Activated naive CD4-positive, alpha-beta T cell treated with anti-CD3 and anti-CD28 coated beads for 36 hours (primary cell): Measurements from ENCODE around the gene ARHGEF11. TPM values are rescaled to one million over a fixed set of nuclear protein-coding genes. Genes with fewer than 3 reads are reported as not detected.
A peak's percentile ranks its signal among the peaks of the same experiment; 100 is the strongest.

ENCODE experiments used
- CTCF ChIA-PET: fragments of 350-600 bp; sonication (Branson Sonifier 250); formaldehyde crosslinking; loops from one replicate; lab custom pipeline; 2021; ENCODE audit warnings: antibody characterized with exemption; lab: Charles Lee
- DNase-seq: peaks from one replicate; pipeline ENCODE4 v3.0.0-alpha.2; 2020
- H3K27ac Mint-ChIP-seq: one replicate; pipeline ENCODE4 v1.8.0; 2021; ENCODE audit warnings: mild to moderate bottlenecking, mixed read lengths
- H3K27me3 Mint-ChIP-seq: one replicate; pipeline ENCODE4 v1.8.0; 2021; ENCODE audit warnings: low read depth, mixed read lengths
- H3K36me3 Mint-ChIP-seq: one replicate; pipeline ENCODE4 v1.8.0; 2021; ENCODE audit warnings: low read depth, mixed read lengths
- H3K4me1 Mint-ChIP-seq: one replicate; pipeline ENCODE4 v1.8.0; 2021; ENCODE audit warnings: low read depth, mixed read lengths
- H3K4me3 Mint-ChIP-seq: one replicate; pipeline ENCODE4 v1.8.0; 2021; ENCODE audit warnings: mild to moderate bottlenecking, moderate library complexity, mixed read lengths
- H3K9me3 Mint-ChIP-seq: one replicate; pipeline ENCODE4 v1.8.0; 2021; ENCODE audit warnings: mixed read lengths
- intact Hi-C: fragments of 100-400 bp; cut with micrococcal nuclease; formaldehyde crosslinking; loops from one replicate; pipeline ENCODE4 v1.15.1; 2023
- total RNA-seq, 2 experiments: library from RNA; stranded (reverse); gene quantifications; one replicate each; pipeline ENCODE4 v1.2.3, GENCODE V29; 2021

Gene ARHGEF11
- total RNA-seq, 2 experiments from 2014 or later: 3.2 to 3.4 TPM

DNA sequence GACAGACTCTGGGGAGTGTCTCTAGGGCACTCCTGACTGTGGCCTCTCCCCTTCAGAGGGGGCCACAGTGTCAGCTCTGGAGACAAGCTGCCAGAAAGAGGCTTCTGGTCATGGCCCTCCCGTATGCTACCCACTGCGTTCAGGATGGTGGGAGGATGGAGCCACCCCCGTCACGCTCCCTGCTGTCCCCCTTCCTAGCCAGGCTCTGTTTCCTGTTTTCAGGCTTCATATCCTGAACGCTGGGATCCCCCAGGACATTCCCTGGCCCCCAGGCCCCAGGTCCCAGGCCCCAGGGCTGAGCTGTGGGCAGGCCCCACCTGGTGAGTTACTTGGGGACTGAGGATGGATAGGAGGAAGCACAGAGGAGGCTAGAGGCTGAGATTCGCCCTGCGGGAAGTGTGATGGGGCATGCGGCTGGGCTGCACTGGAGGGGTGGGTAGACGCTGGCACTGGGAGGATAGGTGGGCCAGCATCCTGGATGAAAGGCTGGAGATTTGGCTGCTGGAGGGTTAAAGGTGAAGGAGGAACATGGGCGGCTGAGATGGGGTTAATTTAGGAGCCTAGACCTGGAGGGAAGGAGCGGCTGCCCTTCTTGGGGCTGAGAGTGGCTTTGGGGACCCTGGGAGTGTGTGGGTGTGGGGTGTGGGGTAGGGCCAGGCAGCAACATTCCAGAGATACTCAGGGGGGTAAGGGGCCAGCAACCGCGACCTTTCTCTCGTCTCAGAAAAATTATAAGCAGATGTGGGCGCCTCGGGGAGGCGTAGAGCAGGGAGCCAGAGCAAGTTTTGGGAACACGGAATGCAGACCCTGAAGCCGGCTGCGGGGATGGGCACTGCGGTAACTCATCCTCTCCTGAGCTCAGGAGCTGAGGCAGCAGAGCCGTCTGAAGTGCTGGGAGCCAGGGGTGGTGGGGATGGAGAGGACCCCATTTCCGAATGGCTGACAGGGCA lies 143.3 kb downstream of the ARHGEF11 start:
- Mint-ChIP-seq H3K4me3 (no peak overlapping the region), H3K9me3 (no peaks in the 10 kb centered on the region), H3K27me3 (peaks cover 5% of the 10 kb centered on the region), H3K36me3 (no peaks in the 10 kb centered on the region), H3K27ac (no peak overlapping the region), H3K4me1 (peaks cover 9% of the 10 kb centered on the region)
- CTCF ChIA-PET: interaction anchor here (1.2 to 1.9 kb wide), 3 partner anchors 9 to 105 kb away, joined by 3 to 9 read pairs (median 4); no protein-coding TSS in a partner anchor
- intact Hi-C loops: no loop called here
- no peak for DNase-seq

DNA sequence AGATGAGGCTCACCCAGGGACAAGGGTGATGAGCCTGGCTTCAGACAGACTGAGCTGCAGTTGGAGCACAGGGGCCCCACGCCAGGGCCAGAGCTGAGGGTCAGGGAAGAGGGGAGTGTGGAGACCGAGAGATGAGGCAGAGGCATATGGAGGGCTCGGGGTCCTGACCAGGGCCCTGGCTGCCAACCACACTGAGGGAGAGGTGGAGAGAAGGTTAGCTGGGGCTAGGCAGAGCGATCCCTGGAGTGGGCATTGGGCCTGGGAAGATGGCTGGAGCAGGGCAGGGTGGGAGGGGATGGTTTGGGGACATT lies 144.0 kb downstream of the ARHGEF11 start:
- Mint-ChIP-seq H3K4me3 (no peak overlapping the region), H3K36me3 (no peaks in the 10 kb centered on the region), H3K27ac (no peak overlapping the region), H3K9me3 (no peaks in the 10 kb centered on the region), H3K27me3 (peaks cover 5% of the 10 kb centered on the region), H3K4me1 (peaks cover 9% of the 10 kb centered on the region)
- intact Hi-C loops: no loop called here
- CTCF ChIA-PET: interaction anchor here (1.2 to 1.9 kb wide), 2 partner anchors 10 to 105 kb away, joined by 3 to 9 read pairs; no protein-coding TSS in a partner anchor
- no peak for DNase-seq

DNA sequence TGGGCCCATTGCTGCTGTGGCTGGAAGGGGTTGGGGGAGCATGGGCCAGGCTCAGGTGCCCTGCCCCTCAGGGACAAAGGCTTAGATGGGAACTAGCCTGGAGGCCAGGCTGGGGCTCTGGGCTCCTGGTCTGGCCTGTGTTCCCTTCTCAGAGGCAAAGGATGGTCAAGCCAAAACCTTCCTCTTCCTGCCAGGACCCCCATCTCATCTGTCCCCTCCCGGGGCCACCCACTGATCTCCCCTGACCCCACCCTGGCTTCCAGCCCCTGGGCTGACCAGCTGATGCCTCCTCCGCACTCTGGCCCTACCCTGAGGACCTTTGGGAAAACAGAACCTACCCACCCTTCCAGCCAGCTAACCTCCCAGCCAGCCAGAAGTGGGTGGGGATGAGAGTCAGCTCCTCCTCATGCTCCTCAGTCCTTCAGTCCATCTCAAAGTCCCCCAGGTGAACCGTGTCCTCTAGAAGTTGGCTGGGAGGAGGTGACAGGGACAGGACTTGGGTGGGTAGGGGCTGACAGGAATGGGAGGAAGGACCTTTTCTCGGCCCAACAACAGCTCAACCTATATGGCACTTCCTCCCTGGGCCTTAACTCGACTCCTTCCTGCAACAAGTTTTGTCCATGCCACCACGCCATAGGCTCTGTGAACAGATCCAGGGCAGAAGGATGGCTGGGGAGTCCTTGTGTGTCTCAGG lies 144.5 kb downstream of the ARHGEF11 start:
- CTCF ChIA-PET: interaction anchor here (1.2 to 1.9 kb wide), 2 partner anchors 10 to 104 kb away, joined by 3 to 9 read pairs; no protein-coding TSS in a partner anchor
- Mint-ChIP-seq H3K9me3 (no peaks in the 10 kb centered on the region), H3K27ac (no peak overlapping the region), H3K4me3 (no peak overlapping the region), H3K4me1 (peaks cover 9% of the 10 kb centered on the region), H3K27me3 (peaks cover 5% of the 10 kb centered on the region), H3K36me3 (no peaks in the 10 kb centered on the region)
- intact Hi-C loops: no loop called here
- DNase-seq: no peak

DNA sequence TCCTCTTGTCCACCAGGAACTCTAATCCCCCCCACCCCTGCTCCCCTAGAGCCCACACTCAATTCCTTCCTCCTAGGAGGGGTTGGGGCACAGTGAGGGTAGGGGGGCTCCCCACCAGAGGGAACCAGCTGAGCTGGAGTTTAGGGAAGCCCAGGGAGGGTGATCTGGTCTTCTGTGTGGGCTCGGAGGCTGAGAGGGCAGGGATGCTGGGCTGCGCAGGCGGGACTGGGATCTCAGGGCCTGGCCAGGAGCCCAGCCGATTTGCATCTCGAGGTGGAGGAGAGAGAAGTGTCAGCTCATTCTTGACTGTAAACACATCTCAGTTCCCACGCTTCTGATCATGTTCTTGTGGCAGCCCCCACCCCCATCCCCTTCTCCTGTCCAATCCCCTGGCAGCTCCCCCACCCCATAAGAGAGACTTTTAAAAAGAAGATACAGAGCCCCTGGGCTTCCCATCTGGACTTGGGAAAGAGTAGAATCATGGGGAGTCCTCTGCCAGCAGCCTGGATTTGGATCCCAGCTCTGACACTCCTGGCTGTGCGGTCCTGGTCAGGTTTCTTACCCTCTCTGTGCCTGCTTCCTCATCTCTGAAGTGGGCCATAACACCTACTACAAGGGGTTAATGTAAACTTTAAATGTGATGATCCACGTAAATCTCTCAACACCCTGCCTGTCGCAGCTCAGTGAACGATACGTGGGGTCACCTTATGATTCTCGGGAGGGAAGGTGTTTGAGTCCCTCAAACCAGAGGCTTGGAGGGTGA lies 145.4 kb downstream of the ARHGEF11 start:
- Mint-ChIP-seq H3K4me3 (no peak overlapping the region), H3K27me3 (peaks cover 8% of the 10 kb centered on the region), H3K36me3 (no peaks in the 10 kb centered on the region), H3K4me1 (peaks cover 9% of the 10 kb centered on the region), H3K9me3 (no peaks in the 10 kb centered on the region), H3K27ac (no peak overlapping the region)
- DNase-seq: no peak
- CTCF ChIA-PET: interaction anchor here (0.6 to 1.9 kb wide), 3 partner anchors 11 to 16 kb away, joined by 3 to 9 read pairs (median 4); no protein-coding TSS in a partner anchor
- intact Hi-C loops: loop anchor here (10.0 kb wide), 1 partner anchor 175 kb away; no protein-coding TSS in a partner anchor

DNA sequence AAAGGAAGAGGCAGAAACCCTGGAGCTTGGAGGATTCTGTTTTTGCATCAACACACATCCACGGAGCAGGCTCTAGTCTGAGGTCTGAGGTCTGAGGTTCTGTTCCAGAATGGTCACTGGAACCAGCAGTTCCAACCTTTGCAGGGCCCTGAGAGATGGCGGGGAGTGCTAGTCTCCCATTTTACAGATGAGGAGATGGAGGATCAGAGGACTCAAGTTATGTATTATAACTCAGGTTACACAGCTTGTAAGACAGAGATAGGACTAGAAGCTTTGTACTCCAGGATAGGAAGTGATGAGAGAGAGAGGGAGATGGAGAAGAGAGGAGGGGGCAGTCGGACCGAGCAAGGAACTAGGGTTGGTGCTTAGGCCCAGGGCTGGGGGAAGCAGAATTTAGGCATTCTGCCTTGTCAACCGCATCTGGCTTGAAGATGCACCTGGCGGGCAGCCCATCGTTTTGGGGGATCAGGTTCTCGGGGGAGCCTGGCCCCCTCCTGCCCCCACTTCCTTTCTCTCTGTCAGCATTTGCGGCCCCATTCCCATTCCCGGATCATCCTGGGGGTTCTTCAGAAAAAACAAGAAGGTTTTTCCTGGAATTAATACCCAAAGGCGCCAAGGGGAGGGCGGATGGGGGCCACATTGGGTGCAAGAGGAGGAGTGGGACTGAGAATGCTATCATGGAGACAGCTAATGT lies 146.4 kb downstream of the ARHGEF11 start:
- CTCF ChIA-PET: interaction anchor here (0.6 to 1.7 kb wide), 9 partner anchors 10 to 173 kb away, joined by 3 to 5 read pairs (median 4); partner anchors contain the start of gene NTRK1
- intact Hi-C loops: loop anchor here (10.0 kb wide), 1 partner anchor 176 kb away; no protein-coding TSS in a partner anchor

DNA sequence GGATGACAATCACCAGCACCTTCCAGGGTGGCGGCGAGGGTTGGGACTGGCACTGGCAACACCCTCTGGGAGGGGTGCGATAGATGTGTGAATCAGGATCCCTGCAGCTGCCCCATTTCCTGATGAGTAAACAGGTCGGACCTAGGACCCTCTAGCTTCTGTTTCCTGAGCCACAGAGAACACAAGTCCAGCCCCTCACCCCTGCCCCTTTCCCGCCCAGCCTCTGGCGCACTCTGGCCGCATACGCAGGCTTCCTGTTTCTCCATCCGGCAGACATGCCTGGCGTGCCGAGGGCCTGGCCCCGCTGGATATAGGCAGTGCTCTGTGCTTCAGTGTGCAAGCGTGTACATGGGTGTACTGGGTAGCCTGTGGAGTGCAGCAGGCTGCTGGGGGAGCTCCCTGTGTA lies 147.4 kb downstream of the ARHGEF11 start:
- H3K27me3 Mint-ChIP-seq: peaks cover 20% of the 10 kb centered on the region
- intact Hi-C loops: loop anchor here (10.0 kb wide), 1 partner anchor 177 kb away; no protein-coding TSS in a partner anchor

More for the DNA sequence above, 146.4 kb downstream of the ARHGEF11 start:
- DNase-seq: no peak
- Mint-ChIP-seq H3K4me1 (peaks cover 9% of the 10 kb centered on the region), H3K4me3 (no peak overlapping the region), H3K9me3 (no peaks in the 10 kb centered on the region), H3K36me3 (no peaks in the 10 kb centered on the region), H3K27me3 (peaks cover 14% of the 10 kb centered on the region), H3K27ac (no peak overlapping the region)

DNA sequence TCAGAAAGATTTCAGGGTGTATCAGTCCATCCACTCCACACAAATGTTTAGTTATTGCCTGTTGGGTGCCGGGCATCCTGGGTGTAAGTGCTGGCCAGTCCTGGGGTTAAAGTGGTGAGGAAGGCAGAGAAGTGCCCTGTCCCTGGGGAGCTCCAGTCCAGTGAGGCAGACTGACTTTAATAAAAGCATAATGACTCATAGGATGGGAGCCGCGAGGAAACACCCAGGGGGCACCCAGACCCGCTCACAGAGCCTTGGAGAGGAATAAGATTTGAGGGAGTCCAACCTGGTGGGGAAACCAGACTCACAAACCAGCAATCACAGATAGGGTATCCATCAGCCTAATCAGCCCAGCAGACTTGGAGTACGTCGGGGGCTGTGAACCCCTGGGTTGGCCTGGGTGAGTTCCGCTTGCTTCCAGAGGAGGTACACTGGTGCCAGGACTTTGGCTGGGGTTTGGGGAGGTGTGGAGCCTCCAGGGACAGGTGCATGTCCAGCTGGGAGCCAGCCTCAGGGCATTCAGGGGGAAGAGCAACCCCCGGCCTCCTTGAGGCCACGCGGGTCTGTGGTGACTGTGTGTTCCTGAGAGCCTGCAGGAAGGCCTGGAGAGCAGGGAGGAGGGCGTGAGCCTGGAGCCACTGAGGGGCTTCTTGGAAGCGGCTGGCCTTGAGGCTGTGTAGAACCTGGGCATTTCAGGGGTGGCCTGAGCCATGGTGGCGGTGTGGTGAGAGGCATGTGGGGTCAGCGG lies 148.3 kb downstream of the ARHGEF11 start:
- CTCF ChIA-PET: interaction anchor here (1.4 to 1.6 kb wide), 3 partner anchors 8 to 36 kb away, joined by 4 to 5 read pairs (median 5); partner anchors contain the start of gene NTRK1
- intact Hi-C loops: loop anchor here (10.0 kb wide), 1 partner anchor 178 kb away; no protein-coding TSS in a partner anchor
- Mint-ChIP-seq H3K36me3 (no peaks in the 10 kb centered on the region), H3K27me3 (peaks cover 25% of the 10 kb centered on the region), H3K4me1 (peaks cover 16% of the 10 kb centered on the region), H3K4me3 (no peak overlapping the region), H3K27ac (no peak overlapping the region), H3K9me3 (no peaks in the 10 kb centered on the region)
- no peak for DNase-seq

More for the DNA sequence above, 147.4 kb downstream of the ARHGEF11 start:
- Mint-ChIP-seq H3K36me3 (no peaks in the 10 kb centered on the region), H3K9me3 (no peaks in the 10 kb centered on the region), H3K4me1 (peaks cover 11% of the 10 kb centered on the region), H3K4me3 (no peak overlapping the region), H3K27ac (no peak overlapping the region)
- peak; percentile 24 for DNase-seq
- CTCF ChIA-PET: interaction anchor here (0.7 to 1.7 kb wide), 7 partner anchors 9 to 172 kb away, joined by 3 to 5 read pairs (median 4); partner anchors contain the start of gene NTRK1

DNA sequence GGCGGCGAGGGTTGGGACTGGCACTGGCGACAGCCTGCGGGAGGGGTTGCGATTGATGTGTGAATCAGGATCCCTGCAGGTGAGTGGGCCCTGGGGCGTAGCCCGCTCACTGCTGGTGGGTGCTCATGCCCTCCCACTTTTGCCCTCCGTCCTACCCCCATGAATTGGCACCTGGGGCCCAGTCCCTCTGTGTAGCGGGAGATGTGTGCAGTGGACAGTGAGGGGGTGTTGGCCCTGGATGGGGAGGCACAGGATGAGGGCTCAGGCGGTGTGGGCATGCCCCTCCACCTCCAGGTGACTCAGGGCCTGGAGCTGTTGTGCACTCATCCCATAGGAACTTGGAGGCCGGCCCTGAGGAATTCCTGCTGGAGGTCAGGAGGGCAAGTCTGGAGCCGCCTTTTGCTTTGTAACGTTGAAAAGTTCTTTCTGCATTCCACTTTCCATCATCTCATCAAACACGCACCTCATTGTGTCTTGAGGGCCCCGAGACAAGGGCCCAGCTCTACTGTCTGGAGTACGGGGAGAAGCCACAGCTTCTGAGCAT lies 149.0 kb downstream of the ARHGEF11 start:
- intact Hi-C loops: loop anchor here (10.0 kb wide), 1 partner anchor 178 kb away; no protein-coding TSS in a partner anchor
- CTCF ChIA-PET: no interaction called here
- H3K27me3 Mint-ChIP-seq: peaks cover 31% of the 10 kb centered on the region
- no peak overlapping the region for H3K27ac Mint-ChIP-seq
- peaks cover 18% of the 10 kb centered on the region for H3K4me1 Mint-ChIP-seq
- no peak overlapping the region for H3K4me3 Mint-ChIP-seq
- no peaks in the 10 kb centered on the region for H3K9me3 Mint-ChIP-seq
- H3K36me3 Mint-ChIP-seq: no peaks in the 10 kb centered on the region
- DNase-seq: no peak

DNA sequence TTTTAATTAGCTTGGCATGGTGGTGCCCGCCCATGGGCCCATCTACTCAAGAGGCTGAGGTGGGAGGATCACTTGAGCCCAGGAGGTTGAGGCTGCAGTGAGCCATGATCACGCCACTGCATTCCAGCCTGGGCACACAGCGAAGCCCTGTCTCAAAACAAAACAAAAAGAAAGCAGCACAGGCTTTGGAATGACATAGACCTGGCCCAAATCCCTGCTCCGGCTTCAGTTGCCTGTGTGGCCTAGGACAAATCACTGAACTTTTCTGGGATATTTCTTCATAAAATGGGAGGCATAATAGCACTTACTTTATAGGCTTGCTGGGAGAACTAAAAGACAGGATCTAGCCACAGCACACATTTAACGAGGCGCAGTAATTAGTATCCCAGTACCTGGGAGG lies 149.6 kb downstream of the ARHGEF11 start:
- H3K9me3 Mint-ChIP-seq: no peaks in the 10 kb centered on the region
- no peak overlapping the region for H3K4me3 Mint-ChIP-seq
- intact Hi-C loops: loop anchor here (10.0 kb wide), 1 partner anchor 179 kb away; no protein-coding TSS in a partner anchor
- H3K36me3 Mint-ChIP-seq: no peaks in the 10 kb centered on the region
- DNase-seq: no peak
- peaks cover 37% of the 10 kb centered on the region for H3K27me3 Mint-ChIP-seq
- peaks cover 18% of the 10 kb centered on the region for H3K4me1 Mint-ChIP-seq
- H3K27ac Mint-ChIP-seq: no peak overlapping the region
- CTCF ChIA-PET: no interaction called here

DNA sequence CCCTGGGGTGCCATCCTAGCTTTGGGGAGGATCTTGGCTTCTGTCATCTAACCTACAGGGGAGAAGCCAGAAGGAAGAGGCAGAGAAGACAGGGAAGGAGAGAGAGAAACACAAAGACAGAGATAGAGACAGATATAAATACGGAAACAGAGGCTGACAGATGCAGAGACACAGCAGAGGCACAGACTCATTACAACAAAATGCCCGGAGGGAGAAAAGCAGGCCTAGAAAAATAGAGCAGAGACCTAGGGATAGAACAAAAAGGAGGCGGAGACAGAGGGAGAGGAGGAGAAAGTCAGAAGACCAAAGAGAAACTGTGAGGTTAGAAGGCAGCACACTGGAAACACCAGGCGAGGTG lies 150.1 kb downstream of the ARHGEF11 start:
- intact Hi-C loops: loop anchor here (10.0 kb wide), 1 partner anchor 179 kb away; no protein-coding TSS in a partner anchor
- CTCF ChIA-PET: interaction anchor here (1.2 to 6.5 kb wide), 2 partner anchors 31 to 99 kb away, joined by 3 to 79 read pairs; no protein-coding TSS in a partner anchor
- Mint-ChIP-seq H3K27ac (no peak overlapping the region), H3K36me3 (no peaks in the 10 kb centered on the region), H3K9me3 (no peaks in the 10 kb centered on the region), H3K4me3 (no peak overlapping the region), H3K27me3 (peaks cover 41% of the 10 kb centered on the region), H3K4me1 (peaks cover 18% of the 10 kb centered on the region)
- no peak for DNase-seq
